ENCODE results near the gene BORCS5. TPM values are rescaled to one million over a fixed set of nuclear protein-coding genes. Genes with fewer than 3 reads are reported as not detected.

Gene BORCS5
- total and polyA plus RNA-seq, 2 donors (not counting 1 experiment from before 2014, with no cell fraction given): 11.9 to 46.2 TPM

- ChIA-PET CTCF (no interaction called here), POLR2A (no interaction called here)
- H3K4me1 Mint-ChIP-seq: peaks cover 2% of the 10 kb centered on the region
- H2AFZ ChIP-seq (ENCODE audit: insufficient read depth, low read depth, low read length, poor library complexity, severe bottlenecking): no peak overlapping the region
- no peak overlapping the region for H3K4me3 ChIP-seq (ENCODE audit: control extremely low read depth in 1 of 5, extremely low read depth in 1 of 5, insufficient read depth in 1 of 5, low read depth in 2 of 5, low read length in 4 of 5)
- no peaks in the 10 kb centered on the region for H3K79me2 ChIP-seq (ENCODE audit: control insufficient read depth, insufficient read depth, low read length)
- TF ChIP-seq EZH2 (IDR thresholded peaks at IDR 0.05; ENCODE audit: borderline replicate concordance, insufficient read depth, low read depth, low read length, poor library complexity, severe bottlenecking): no peak
- TF ChIP-seq CTCF (IDR thresholded peaks at IDR 0.05): no peak
- no peak overlapping the region for H3K27ac Mint-ChIP-seq
- no peaks in the 10 kb centered on the region for H4K20me1 ChIP-seq (ENCODE audit: control insufficient read depth, insufficient read depth, low read length, poor library complexity, severe bottlenecking)
- H3K4me3 Mint-ChIP-seq: no peak overlapping the region
- no peak overlapping the region for H3K27ac ChIP-seq (ENCODE audit: low read length in 2 of 2)
- peaks cover 22% of the 10 kb centered on the region for H3K27me3 Mint-ChIP-seq
- ATAC-seq (ENCODE audit: low read depth) (no peak), DNase-seq (no peak)
- H3K9me3 Mint-ChIP-seq (ENCODE audit: insufficient read depth): no peaks in the 10 kb centered on the region
- H3K4me1 ChIP-seq (ENCODE audit: control insufficient read depth in 2 of 2, insufficient read depth in 2 of 2, low read length in 2 of 2): no peaks in the 10 kb centered on the region
- WGBS (ENCODE audit: insufficient coverage): 100% methylated on average over 2 of the region's 4 CpGs
- H3K27me3 ChIP-seq (replicated peaks in 1 of 4; ENCODE audit: control extremely low read depth in 1 of 4, control insufficient read depth in 3 of 4, insufficient read depth in 4 of 4, low read length in 3 of 4): no peaks in the 10 kb centered on the region
- no peaks in the 10 kb centered on the region for H3K9me3 ChIP-seq (ENCODE audit: control extremely low read depth in 1 of 3, control insufficient read depth in 2 of 3, insufficient read depth in 1 of 3, low read length in 2 of 3)
- no peak overlapping the region for H3K4me2 ChIP-seq (replicated peaks; ENCODE audit: low read depth, low read length, poor library complexity, severe bottlenecking)
- no peaks in the 10 kb centered on the region for H3K36me3 ChIP-seq (replicated peaks in 1 of 2; ENCODE audit: control extremely low read depth in 1 of 2, control insufficient read depth in 1 of 2, extremely low read depth in 1 of 2, insufficient read depth in 2 of 2, low read length in 1 of 2)
- intact Hi-C loops (cut with micrococcal nuclease): no loop called here
- no peak overlapping the region for H3K9ac ChIP-seq (ENCODE audit: low read length)
Observed at GRCh38 chr12:12323118-12323517, 33.8 kb upstream of the BORCS5 start.

- Histone ChIP-seq H3K27ac (ENCODE audit: low read length in 2 of 2) (no peak overlapping the region), H2AFZ (ENCODE audit: insufficient read depth, low read depth, low read length, poor library complexity, severe bottlenecking) (no peak overlapping the region), H3K4me1 (ENCODE audit: control insufficient read depth in 2 of 2, insufficient read depth in 2 of 2, low read length in 2 of 2) (no peaks in the 10 kb centered on the region), H4K20me1 (ENCODE audit: control insufficient read depth, insufficient read depth, low read length, poor library complexity, severe bottlenecking) (no peaks in the 10 kb centered on the region), H3K9ac (ENCODE audit: low read length) (no peak overlapping the region), H3K36me3 (replicated peaks in 1 of 2; ENCODE audit: control extremely low read depth in 1 of 2, control insufficient read depth in 1 of 2, extremely low read depth in 1 of 2, insufficient read depth in 2 of 2, low read length in 1 of 2) (no peaks in the 10 kb centered on the region), H3K27me3 (replicated peaks in 1 of 4; ENCODE audit: control extremely low read depth in 1 of 4, control insufficient read depth in 3 of 4, insufficient read depth in 4 of 4, low read length in 3 of 4) (no peaks in the 10 kb centered on the region), H3K4me2 (replicated peaks; ENCODE audit: low read depth, low read length, poor library complexity, severe bottlenecking) (no peak overlapping the region), H3K9me3 (ENCODE audit: control extremely low read depth in 1 of 3, control insufficient read depth in 2 of 3, insufficient read depth in 1 of 3, low read length in 2 of 3) (no peaks in the 10 kb centered on the region), H3K79me2 (ENCODE audit: control insufficient read depth, insufficient read depth, low read length) (no peaks in the 10 kb centered on the region), H3K4me3 (ENCODE audit: control extremely low read depth in 1 of 5, extremely low read depth in 1 of 5, insufficient read depth in 1 of 5, low read depth in 2 of 5, low read length in 4 of 5) (no peak overlapping the region)
- DNase-seq (no peak), ATAC-seq (ENCODE audit: low read depth) (no peak)
- peaks cover 22% of the 10 kb centered on the region for H3K27me3 Mint-ChIP-seq
- CTCF ChIA-PET: interaction anchor here (1.3 kb wide), 1 partner anchor 742 kb away, joined by 6 read pairs; no protein-coding TSS in a partner anchor
- H3K9me3 Mint-ChIP-seq (ENCODE audit: insufficient read depth): no peaks in the 10 kb centered on the region
- POLR2A ChIA-PET: no interaction called here
- H3K4me3 Mint-ChIP-seq: no peak overlapping the region
- no peak overlapping the region for H3K27ac Mint-ChIP-seq
- TF ChIP-seq EZH2 (IDR thresholded peaks at IDR 0.05; ENCODE audit: borderline replicate concordance, insufficient read depth, low read depth, low read length, poor library complexity, severe bottlenecking): no peak
- TF ChIP-seq CTCF (IDR thresholded peaks at IDR 0.05): no peak
- intact Hi-C loops (cut with micrococcal nuclease): no loop called here
- H3K4me1 Mint-ChIP-seq: peaks cover 2% of the 10 kb centered on the region
- 90% methylated on average over 7 of the region's 9 CpGs for WGBS (ENCODE audit: insufficient coverage)
Observed at GRCh38 chr12:12323591-12323990, 33.3 kb upstream of the BORCS5 start.
